ENCODE measurements around the gene PDXK. TPM values are rescaled to one million over a fixed set of nuclear protein-coding genes. Genes with fewer than 3 reads are reported as not detected.
A peak's percentile ranks its signal among the peaks of the same experiment; 100 is the strongest.

PDXK gene
- total RNA-seq, 1 donor from 2014 or later = 195 TPM

GRCh38 chr21:43731476-43731875 is 12.5 kb downstream of the PDXK start:
- DNase-seq = no peak
- intact Hi-C loops (cut with DNase I) = no loop called here
- Histone ChIP-seq H3K27me3 (ENCODE audit: low read depth) (no peaks in the 10 kb centered on the region), H3K36me3 (peaks cover 20% of the 10 kb centered on the region), H3K9me3 (no peaks in the 10 kb centered on the region), H3K27ac (no peak overlapping the region), H3K4me3 (no peak overlapping the region), H3K4me1 (peaks cover 76% of the 10 kb centered on the region)
- TF ChIP-seq, protein P1, sequence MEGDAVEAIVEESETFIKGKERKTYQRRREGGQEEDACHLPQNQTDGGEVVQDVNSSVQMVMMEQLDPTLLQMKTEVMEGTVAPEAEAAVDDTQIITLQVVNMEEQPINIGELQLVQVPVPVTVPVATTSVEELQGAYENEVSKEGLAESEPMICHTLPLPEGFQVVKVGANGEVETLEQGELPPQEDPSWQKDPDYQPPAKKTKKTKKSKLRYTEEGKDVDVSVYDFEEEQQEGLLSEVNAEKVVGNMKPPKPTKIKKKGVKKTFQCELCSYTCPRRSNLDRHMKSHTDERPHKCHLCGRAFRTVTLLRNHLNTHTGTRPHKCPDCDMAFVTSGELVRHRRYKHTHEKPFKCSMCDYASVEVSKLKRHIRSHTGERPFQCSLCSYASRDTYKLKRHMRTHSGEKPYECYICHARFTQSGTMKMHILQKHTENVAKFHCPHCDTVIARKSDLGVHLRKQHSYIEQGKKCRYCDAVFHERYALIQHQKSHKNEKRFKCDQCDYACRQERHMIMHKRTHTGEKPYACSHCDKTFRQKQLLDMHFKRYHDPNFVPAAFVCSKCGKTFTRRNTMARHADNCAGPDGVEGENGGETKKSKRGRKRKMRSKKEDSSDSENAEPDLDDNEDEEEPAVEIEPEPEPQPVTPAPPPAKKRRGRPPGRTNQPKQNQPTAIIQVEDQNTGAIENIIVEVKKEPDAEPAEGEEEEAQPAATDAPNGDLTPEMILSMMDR (IDR thresholded peaks at IDR 0.05) = no peak
- ATAC-seq = no peak

- ATAC-seq (no peak), DNase-seq (no peak)
- Histone ChIP-seq H3K36me3 (peaks cover 26% of the 10 kb centered on the region), H3K27ac (no peak overlapping the region), H3K9me3 (no peaks in the 10 kb centered on the region), H3K27me3 (ENCODE audit: low read depth) (no peaks in the 10 kb centered on the region), H3K4me1 (peaks cover 70% of the 10 kb centered on the region), H3K4me3 (no peak overlapping the region)
- TF ChIP-seq, protein P1 (IDR thresholded peaks at IDR 0.05) = no peak
- intact Hi-C loops (cut with DNase I) = no loop called here
Measured at GRCh38 chr21:43731891-43732711, 13.2 kb downstream of the PDXK start.

- Histone ChIP-seq H3K4me1 (peaks cover 60% of the 10 kb centered on the region), H3K27me3 (ENCODE audit: low read depth) (no peaks in the 10 kb centered on the region), H3K4me3 (no peak overlapping the region), H3K9me3 (no peaks in the 10 kb centered on the region), H3K27ac (peak overlapping the region; percentile 75), H3K36me3 (peaks cover 35% of the 10 kb centered on the region)
- intact Hi-C loops (cut with DNase I) = no loop called here
- ATAC-seq = no peak
- TF ChIP-seq, protein P1 (IDR thresholded peaks at IDR 0.05) = no peak
- DNase-seq = no peak
Measured at GRCh38 chr21:43733060-43733459, 14.1 kb downstream of the PDXK start.

- DNase-seq (no peak), ATAC-seq (peak; percentile 7 to 26)
- Histone ChIP-seq H3K4me1 (peaks cover 57% of the 10 kb centered on the region), H3K36me3 (peaks cover 38% of the 10 kb centered on the region), H3K9me3 (no peaks in the 10 kb centered on the region), H3K4me3 (no peak overlapping the region), H3K27me3 (ENCODE audit: low read depth) (no peaks in the 10 kb centered on the region), H3K27ac (peak overlapping the region; percentile 75)
- intact Hi-C loops (cut with DNase I) = no loop called here
- TF ChIP-seq, protein P1 (IDR thresholded peaks at IDR 0.05) = no peak
Measured at GRCh38 chr21:43733529-43734071, 14.7 kb downstream of the PDXK start.

DNA sequence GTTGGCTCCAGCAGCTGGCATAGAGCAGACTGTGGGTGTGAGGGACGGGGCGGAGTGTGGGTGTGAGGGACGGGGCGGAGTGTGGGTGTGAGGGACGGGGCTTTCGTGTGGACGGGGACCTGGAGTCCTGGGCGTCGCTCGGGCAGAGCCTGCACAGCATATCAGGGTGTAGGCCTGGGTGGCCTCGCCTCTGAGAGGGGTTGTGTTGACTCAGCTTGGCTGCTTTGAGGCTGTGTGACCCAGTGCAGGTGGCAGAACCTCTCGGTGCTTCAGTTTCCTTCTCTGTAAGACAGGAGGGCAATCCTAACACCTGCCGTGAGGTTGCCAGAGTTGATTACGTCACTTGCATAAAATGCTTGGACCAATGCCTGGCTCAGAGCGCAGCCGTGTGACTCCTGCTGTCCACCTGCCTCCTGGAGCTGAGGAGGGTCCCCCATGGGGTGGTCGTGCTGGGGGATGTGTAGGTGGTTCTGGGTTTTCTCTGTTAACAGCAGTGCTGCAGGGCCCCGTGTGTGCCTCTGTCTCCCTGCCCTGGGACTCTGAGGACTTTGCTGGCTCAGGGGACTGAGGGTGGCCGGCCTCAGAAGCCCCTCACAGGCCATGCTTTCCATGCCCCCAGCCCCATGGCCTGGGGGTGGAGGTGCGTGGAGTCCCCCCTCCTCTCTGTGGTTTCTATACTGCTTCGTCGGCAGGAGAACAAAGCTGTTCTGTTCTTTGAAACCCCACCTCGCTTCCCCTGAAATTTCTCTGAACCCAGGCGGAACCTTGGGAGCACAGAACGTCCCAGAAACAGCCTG is 15.4 kb downstream of the PDXK start:
- peak overlapping the region; percentile 75 for H3K27ac ChIP-seq

More for the DNA sequence above, 15.4 kb downstream of the PDXK start:
- no peaks in the 10 kb centered on the region for H3K9me3 ChIP-seq
- TF ChIP-seq, protein P1 (IDR thresholded peaks at IDR 0.05) = no peak
- H3K36me3 ChIP-seq = peaks cover 38% of the 10 kb centered on the region
- H3K4me3 ChIP-seq = no peak overlapping the region
- intact Hi-C loops (cut with DNase I) = no loop called here
- ATAC-seq (peak; percentile 57 to 64), DNase-seq (no peak)
- no peaks in the 10 kb centered on the region for H3K27me3 ChIP-seq (ENCODE audit: low read depth)
- peaks cover 49% of the 10 kb centered on the region for H3K4me1 ChIP-seq

Data from lower lobe of right lung (tissue), 2 donors.